GM23248 (cell line): ENCODE results near the gene ATAD1.

Experiments used
- EZH2 ChIP-seq: fragments of 200-600 bp; sonication (generic); IDR thresholded peaks from 2 replicates; pipeline ENCODE4 v1.6.1; 2018; ENCODE audit warnings: antibody characterized with exemption, mild to moderate bottlenecking; ENCODE audit not compliant: insufficient read depth, poor library complexity, severe bottlenecking
- EZH2phosphoT487 ChIP-seq: fragments of 200-600 bp; sonication (generic); IDR thresholded peaks from 2 replicates; pipeline ENCODE4 v1.6.1; 2018; ENCODE audit warnings: antibody characterized with exemption, moderate library complexity, mild to moderate bottlenecking, low read depth; ENCODE audit not compliant: insufficient read depth

- TF ChIP-seq EZH2phosphoT487 (no peak), EZH2 (no peak)
Measured at GRCh38 chr10:87753995-87754866, 63.8 kb downstream of the ATAD1 start.
